ENCODE measurements around the gene SPECC1. TPM values are rescaled to one million over a fixed set of nuclear protein-coding genes. Genes with fewer than 3 reads are reported as not detected.

Gene SPECC1
- total and polyA plus RNA-seq, 8 donors, result 6.1 to 38.3 (median 7.1) TPM

DNA sequence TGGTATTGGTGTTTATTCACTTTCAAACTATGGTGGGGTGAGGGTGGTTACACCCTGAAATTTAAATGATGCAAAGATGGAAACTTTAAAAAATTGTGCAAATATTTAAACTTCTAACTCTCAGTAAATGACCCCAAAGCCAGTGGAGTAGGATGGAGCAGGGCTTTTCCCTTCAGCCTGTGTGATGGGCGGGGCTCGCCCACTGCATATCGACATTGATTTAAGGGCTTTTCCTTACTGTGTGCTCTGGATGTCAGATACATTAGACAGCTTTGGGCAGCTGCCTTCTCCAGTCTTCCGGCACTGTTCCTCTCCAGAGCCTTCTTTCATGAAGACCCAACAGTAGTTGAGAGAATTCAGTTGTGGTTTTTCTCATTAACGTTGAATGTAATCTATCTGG is 99.9 kb downstream of the SPECC1 start:
- Histone ChIP-seq H3K27ac (no peak overlapping the region), H3K4me1 (no peaks in the 10 kb centered on the region), H3K4me3 (no peak overlapping the region), H3K36me3 (peaks cover 0 to 10% of the 10 kb centered on the region in 2 donors), H3K27me3 (peaks cover 1 to 4% of the 10 kb centered on the region in 2 donors), H3K9me3 (no peaks in the 10 kb centered on the region)
- intact Hi-C loops (cut with DNase I), result no loop called here
- ATAC-seq (no peak), DNase-seq (no peak)
- TF ChIP-seq, protein P1, sequence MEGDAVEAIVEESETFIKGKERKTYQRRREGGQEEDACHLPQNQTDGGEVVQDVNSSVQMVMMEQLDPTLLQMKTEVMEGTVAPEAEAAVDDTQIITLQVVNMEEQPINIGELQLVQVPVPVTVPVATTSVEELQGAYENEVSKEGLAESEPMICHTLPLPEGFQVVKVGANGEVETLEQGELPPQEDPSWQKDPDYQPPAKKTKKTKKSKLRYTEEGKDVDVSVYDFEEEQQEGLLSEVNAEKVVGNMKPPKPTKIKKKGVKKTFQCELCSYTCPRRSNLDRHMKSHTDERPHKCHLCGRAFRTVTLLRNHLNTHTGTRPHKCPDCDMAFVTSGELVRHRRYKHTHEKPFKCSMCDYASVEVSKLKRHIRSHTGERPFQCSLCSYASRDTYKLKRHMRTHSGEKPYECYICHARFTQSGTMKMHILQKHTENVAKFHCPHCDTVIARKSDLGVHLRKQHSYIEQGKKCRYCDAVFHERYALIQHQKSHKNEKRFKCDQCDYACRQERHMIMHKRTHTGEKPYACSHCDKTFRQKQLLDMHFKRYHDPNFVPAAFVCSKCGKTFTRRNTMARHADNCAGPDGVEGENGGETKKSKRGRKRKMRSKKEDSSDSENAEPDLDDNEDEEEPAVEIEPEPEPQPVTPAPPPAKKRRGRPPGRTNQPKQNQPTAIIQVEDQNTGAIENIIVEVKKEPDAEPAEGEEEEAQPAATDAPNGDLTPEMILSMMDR (IDR thresholded peaks at IDR 0.05), result no peak

DNA sequence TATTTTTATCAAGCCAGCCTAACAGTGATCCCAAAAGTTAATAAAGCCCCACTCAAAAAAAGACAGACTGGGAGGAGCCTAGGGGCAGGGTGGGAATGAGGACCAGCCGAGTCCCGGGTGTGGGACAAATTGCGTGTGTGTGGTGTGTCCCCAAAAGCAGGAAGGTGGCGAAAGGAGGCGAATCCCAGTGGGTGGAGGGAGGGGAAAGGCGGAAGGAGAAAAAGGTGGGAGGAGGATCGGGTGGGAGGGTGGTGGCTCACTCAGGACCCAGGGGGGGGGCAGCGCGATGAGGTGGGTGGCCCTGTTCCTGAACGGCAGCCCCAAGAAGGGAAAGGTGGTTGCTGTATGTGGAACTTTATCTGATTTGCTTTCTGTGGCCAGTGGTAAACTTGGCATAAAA is 102.4 kb downstream of the SPECC1 start:
- TF ChIP-seq, protein P1 (IDR thresholded peaks at IDR 0.05), result no peak
- DNase-seq (no peak), ATAC-seq (no peak)
- no peak overlapping the region for H3K4me3 ChIP-seq
- intact Hi-C loops (cut with DNase I), result no loop called here
- H3K27ac ChIP-seq, result no peak overlapping the region
- H3K9me3 ChIP-seq, result no peaks in the 10 kb centered on the region
- H3K27me3 ChIP-seq, result peaks cover 4 to 5% of the 10 kb centered on the region in 2 donors
- H3K36me3 ChIP-seq, result peaks cover 0 to 10% of the 10 kb centered on the region in 2 donors
- no peaks in the 10 kb centered on the region for H3K4me1 ChIP-seq

DNA sequence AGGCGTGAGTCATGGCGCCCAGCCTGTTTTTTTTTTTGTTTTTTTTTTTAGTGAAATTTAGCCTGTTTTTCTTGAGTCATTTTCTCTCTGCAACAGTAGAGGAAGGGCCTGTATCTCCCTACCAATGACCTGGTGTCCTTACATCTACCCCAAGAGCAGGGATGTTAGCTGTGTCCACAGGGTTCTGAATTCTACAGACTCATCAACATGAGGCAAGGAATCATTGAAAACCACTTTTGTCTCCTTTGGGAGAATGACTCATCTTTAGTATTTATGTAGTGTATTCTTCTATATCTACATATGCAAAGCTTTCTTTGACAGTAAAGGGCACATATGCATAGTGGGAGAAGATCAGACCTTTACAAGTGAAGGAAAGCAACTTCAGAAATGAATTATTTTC is 105.3 kb downstream of the SPECC1 start:
- H3K4me3 ChIP-seq, result no peak overlapping the region
- intact Hi-C loops (cut with DNase I), result no loop called here

DNA sequence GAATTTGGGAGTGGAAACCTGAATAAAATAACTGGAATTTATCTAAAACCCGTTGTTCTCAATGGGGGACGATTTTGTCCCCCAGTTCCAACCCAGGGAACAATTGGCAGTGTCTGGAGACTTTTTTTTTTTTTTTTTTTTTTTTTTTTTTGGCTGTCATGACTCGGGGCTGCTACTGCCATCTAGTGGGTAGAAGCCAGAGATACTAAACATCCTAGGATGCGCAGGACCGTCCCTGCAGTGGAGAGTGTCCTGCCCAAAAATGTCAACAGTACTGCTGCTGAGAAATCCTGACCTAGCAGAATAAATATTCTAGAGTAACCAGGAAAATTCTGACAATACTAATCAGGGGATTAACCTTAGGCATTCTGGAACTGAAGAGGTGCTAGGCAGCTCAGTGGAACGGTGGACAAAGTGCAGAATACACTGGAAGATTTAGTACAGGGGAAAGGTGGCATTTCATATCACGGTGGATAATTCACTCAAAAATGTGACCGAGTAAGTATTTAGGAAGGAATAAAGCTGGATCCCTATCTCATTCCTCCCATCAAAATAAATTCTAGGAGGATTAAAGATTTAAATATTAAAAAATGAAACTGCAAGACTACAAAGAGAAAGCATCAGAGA is 107.6 kb downstream of the SPECC1 start:
- intact Hi-C loops (cut with DNase I), result loop anchor here in 1 of 2 donors (5.0 kb wide), 1 partner anchor 124 kb away; no protein-coding TSS in a partner anchor
- no peak overlapping the region for H3K4me3 ChIP-seq
- H3K27ac ChIP-seq, result no peak overlapping the region
- DNase-seq (peak in 2 of 4 donors; percentile 36 to 63), ATAC-seq (peak; percentile 94)
- H3K9me3 ChIP-seq, result no peaks in the 10 kb centered on the region
- TF ChIP-seq, protein P1 (IDR thresholded peaks at IDR 0.05), result peak; percentile 56 to 58
- H3K27me3 ChIP-seq, result peaks cover 0 to 6% of the 10 kb centered on the region in 2 donors
- no peaks in the 10 kb centered on the region for H3K36me3 ChIP-seq
- H3K4me1 ChIP-seq, result no peaks in the 10 kb centered on the region

More for the DNA sequence above, 105.3 kb downstream of the SPECC1 start:
- Histone ChIP-seq H3K9me3 (no peaks in the 10 kb centered on the region), H3K27ac (no peak overlapping the region), H3K27me3 (peaks cover 0 to 5% of the 10 kb centered on the region in 2 donors), H3K36me3 (peaks cover 0 to 10% of the 10 kb centered on the region in 2 donors), H3K4me1 (no peaks in the 10 kb centered on the region)
- TF ChIP-seq, protein P1 (IDR thresholded peaks at IDR 0.05), result no peak
- DNase-seq (no peak), ATAC-seq (no peak)

DNA sequence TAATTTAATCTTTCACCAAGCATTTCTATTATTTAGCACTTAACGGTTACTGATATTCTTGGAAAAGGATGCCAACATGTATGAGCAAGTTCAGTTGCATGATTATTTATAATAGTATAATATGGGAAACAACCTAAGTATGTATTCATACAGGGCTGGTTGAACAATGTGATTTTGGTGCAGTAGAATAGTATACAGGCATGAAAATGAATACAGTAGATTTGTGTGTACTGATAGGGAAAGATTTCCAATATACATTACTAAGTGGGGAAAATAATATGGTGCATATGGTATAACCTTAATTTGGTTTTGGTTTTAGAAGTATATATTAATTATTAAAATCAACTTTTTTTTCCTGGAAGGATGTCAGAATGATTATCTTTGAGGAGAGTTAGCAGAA is 109.1 kb downstream of the SPECC1 start:
- DNase-seq (no peak), ATAC-seq (no peak)
- TF ChIP-seq, protein P1 (IDR thresholded peaks at IDR 0.05), result no peak
- no peaks in the 10 kb centered on the region for H3K36me3 ChIP-seq
- H3K27me3 ChIP-seq, result peaks cover 0 to 12% of the 10 kb centered on the region in 2 donors
- no peaks in the 10 kb centered on the region for H3K9me3 ChIP-seq
- intact Hi-C loops (cut with DNase I), result loop anchor here in 1 of 2 donors (5.0 kb wide), 1 partner anchor 126 kb away; no protein-coding TSS in a partner anchor
- H3K4me1 ChIP-seq, result peaks cover 0 to 6% of the 10 kb centered on the region in 2 donors
- H3K4me3 ChIP-seq, result no peak overlapping the region
- no peak overlapping the region for H3K27ac ChIP-seq
